Putamen (tissue), 1 donor: ENCODE results near the gene NTM.

Source experiments
- DNase-seq: peaks from one replicate; pipeline ENCODE4 v3.0.0-alpha.2; 2016; ENCODE audit warnings: low spot score

Gene NTM

GRCh38 chr11:131373095-131373725 is 2.8 kb downstream of the NTM start:
- no peak for DNase-seq

- DNase-seq, result no peak
Observed at GRCh38 chr11:131373756-131374155, 3.3 kb downstream of the NTM start.

GRCh38 chr11:131375421-131375820 is 5.0 kb downstream of the NTM start:
- DNase-seq, result no peak

GRCh38 chr11:131375915-131376314 is 5.5 kb downstream of the NTM start:
- no peak for DNase-seq

GRCh38 chr11:131378931-131379330 is 8.5 kb downstream of the NTM start:
- DNase-seq, result no peak

GRCh38 chr11:131385763-131386390 is 15.5 kb downstream of the NTM start:
- DNase-seq, result no peak

- no peak for DNase-seq
Observed at GRCh38 chr11:131386408-131386807, 16.0 kb downstream of the NTM start.

- no peak for DNase-seq
Observed at GRCh38 chr11:131388030-131388429, 17.6 kb downstream of the NTM start.

GRCh38 chr11:131389582-131389981 is 19.2 kb downstream of the NTM start:
- no peak for DNase-seq

GRCh38 chr11:131391176-131391575 is 20.8 kb downstream of the NTM start:
- DNase-seq, result peak; percentile 53

- peak; percentile 62 for DNase-seq
Observed at GRCh38 chr11:131392528-131393255, 22.3 kb downstream of the NTM start.

GRCh38 chr11:131393691-131394090 is 23.3 kb downstream of the NTM start:
- no peak for DNase-seq

GRCh38 chr11:131397675-131398074 is 27.3 kb downstream of the NTM start:
- DNase-seq, result no peak

GRCh38 chr11:131402040-131402439 is 31.6 kb downstream of the NTM start:
- DNase-seq, result no peak

- no peak for DNase-seq
Observed at GRCh38 chr11:131404010-131404409, 33.6 kb downstream of the NTM start.

- DNase-seq, result peak; percentile 34
Observed at GRCh38 chr11:131408025-131408640, 37.7 kb downstream of the NTM start.

- no peak for DNase-seq
Observed at GRCh38 chr11:131409345-131409744, 38.9 kb downstream of the NTM start.

- no peak for DNase-seq
Observed at GRCh38 chr11:131411636-131412035, 41.2 kb downstream of the NTM start.

- DNase-seq, result no peak
Observed at GRCh38 chr11:131412061-131412460, 41.6 kb downstream of the NTM start.

- DNase-seq, result no peak
Observed at GRCh38 chr11:131413217-131413616, 42.8 kb downstream of the NTM start.

GRCh38 chr11:131418189-131418588 is 47.8 kb downstream of the NTM start:
- DNase-seq, result no peak

GRCh38 chr11:131421066-131421855 is 50.8 kb downstream of the NTM start:
- no peak for DNase-seq
